AG04449 (cell line): ENCODE data around the gene ZBTB16.

Experiments
- CTCF ChIA-PET: fragments of 350-600 bp; formaldehyde crosslinking; extraction: SDS; loops from one replicate; lab custom pipeline; 2021; ENCODE audit warnings: antibody characterized with exemption; lab: Yijun Ruan, JAX
- POLR2A ChIA-PET: fragments of 400-600, 350-600 bp; formaldehyde crosslinking; extraction: SDS; loops from one replicate; lab custom pipeline; 2020; ENCODE audit warnings: antibody characterized with exemption, inconsistent platforms; lab: Yijun Ruan, JAX
- DNase-seq: peaks from one replicate; pipeline ENCODE4 v3.0.0-alpha.2; 2010; ENCODE audit warnings: low read depth, low spot score
- H3K4me3 ChIP-seq: 2 replicates; pipeline ENCODE4 v1.5.1; 2011; ENCODE audit warnings: low read depth, mild to moderate bottlenecking, control low read depth, low read length
- CTCF ChIP-seq: IDR thresholded peaks from one replicate; pipeline ENCODE4 v1.5.1; 2011; ENCODE audit warnings: mild to moderate bottlenecking, moderate library complexity, low read length, control low read depth, inconsistent platforms; ENCODE audit not compliant: insufficient read depth; ENCODE audit errors: missing control alignments

Gene ZBTB16

DNA sequence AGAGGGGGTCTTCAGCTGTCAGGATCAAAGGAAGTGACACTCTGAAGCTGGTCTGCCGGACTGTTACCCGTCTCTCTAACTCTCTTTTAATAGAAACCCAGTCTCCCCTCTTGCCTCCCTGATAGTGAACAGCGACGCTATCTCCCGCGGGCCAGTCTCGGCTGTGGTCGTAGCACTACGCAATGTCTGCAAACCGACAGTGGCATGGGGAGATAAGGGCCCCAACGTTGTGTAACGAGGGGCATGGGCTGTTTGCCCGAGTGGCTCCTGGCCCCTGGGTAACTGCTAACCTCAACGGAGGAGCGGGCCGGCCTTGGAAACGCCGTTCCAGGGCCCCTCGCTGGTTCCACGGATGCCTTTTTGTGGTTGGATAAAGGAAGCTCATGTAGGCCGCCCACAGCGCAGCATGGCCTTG, 23.3 kb downstream of the ZBTB16 start:
- DNase-seq, result no peak
- no peak for TF ChIP-seq CTCF
- POLR2A ChIA-PET, result no interaction called here
- no peak overlapping the region for H3K4me3 ChIP-seq
- CTCF ChIA-PET, result no interaction called here

DNA sequence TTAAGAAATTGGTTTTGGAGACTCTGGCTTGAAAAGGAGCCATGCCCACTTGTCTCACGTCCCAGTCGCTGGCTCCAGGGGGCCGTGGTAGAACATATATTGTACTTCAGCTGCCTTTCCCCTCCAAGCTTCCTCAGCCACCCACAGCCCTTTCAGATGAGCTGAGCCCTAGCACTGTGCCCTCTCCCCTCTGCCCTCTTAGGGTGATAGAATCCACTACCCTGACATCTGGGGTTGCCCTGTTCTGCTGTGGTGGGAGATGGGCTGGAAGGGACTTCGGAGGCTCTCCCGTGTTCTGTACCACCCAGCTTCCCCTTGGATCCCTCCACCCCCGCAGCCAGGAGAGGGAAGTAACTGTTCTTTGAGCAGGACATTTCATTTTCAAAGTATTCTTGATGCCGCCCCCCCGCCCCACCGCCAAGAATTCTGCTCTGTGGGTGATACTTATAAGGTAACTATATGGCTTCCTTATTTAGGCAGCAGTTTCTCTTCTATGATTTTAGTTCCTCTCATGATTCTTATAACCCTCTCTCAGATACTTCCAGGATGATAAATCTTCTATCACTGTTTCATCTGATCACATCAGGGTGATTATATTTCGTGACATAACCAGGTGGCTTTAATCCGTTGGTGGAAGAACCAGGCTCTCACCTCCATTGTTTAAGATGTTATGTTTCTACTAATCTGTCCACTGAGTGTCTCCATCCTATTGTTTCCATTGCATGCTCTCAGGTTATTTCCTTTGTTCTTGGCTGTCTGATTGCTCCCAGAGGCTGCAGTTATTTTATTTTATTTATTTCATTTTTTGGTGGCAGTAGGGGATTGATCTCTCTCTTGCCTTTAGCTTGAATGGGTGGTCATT, 24.1 kb downstream of the ZBTB16 start:
- ChIA-PET CTCF (no interaction called here), POLR2A (no interaction called here)
- TF ChIP-seq CTCF, result no peak
- no peak overlapping the region for H3K4me3 ChIP-seq
- DNase-seq, result no peak

DNA sequence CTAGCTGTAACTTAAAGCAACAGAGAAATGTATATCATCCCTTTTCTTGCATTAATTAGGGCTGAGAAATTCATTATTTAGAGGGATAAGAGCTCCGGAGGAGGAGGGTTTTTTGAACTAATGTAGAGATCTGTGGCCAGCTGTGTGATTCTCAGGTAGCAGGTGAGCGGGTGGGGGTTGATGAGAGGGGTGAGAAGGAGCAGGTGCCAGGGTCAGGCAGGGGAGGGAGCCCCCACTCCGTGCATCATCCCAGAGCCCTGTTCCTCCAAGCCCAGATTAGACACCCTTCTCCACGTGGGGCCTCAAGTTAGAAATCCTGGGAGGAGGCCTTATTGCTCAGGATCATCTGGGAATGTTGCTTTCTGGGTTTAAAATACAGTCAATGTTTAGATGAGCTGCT, 24.9 kb downstream of the ZBTB16 start:
- H3K4me3 ChIP-seq, result no peak overlapping the region
- no peak for DNase-seq
- CTCF ChIA-PET, result no interaction called here
- TF ChIP-seq CTCF, result no peak
- POLR2A ChIA-PET, result no interaction called here

GRCh38 chr11:114085965-114086793, 26.7 kb downstream of the ZBTB16 start:
- DNase-seq, result no peak
- no peak overlapping the region for H3K4me3 ChIP-seq
- ChIA-PET POLR2A (no interaction called here), CTCF (no interaction called here)
- no peak for TF ChIP-seq CTCF

DNA sequence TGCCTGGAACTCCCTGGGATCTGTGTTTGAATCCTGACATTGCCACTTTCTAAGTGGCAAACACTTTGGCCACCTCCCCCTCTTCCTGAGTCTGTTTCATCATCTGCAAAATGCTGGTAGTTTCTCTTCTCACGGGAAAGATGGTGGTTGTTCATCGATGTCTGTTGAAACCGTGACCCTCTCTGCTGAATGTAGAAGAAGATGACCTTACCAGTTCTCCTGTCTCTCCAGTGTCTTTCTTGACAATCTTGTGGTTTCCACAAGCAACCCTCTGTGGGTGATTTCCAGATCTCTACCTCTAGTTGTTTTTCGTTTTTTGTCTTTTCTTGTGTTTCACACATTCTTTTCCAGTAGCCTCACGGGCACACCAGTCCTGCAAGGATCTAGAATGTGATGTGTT, 27.5 kb downstream of the ZBTB16 start:
- DNase-seq, result no peak
- H3K4me3 ChIP-seq, result no peak overlapping the region
- POLR2A ChIA-PET, result no interaction called here
- CTCF ChIA-PET, result no interaction called here
- no peak for TF ChIP-seq CTCF

DNA sequence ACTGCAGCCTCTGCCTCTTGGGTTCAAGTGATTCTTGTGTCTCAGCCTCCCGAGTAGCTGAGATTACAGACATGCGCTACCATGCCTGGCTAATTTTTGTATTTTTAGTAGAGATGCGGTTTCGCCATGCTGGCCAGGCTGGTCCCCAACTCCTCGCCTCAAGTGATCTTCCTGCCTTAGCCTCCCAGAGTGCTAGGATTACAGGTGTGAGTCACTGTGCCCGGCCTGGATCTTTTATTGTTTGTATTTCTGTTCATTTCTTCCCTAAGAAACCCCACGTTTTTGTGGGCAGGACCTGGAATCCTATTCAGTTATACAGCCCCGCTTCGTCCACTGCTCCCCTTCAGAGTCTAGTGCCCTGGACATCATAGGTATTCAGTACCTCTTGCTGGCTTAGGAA, 28.7 kb downstream of the ZBTB16 start:
- no peak for TF ChIP-seq CTCF
- H3K4me3 ChIP-seq, result no peak overlapping the region
- ChIA-PET POLR2A (no interaction called here), CTCF (no interaction called here)
- no peak for DNase-seq
